Erythroblast (primary cell): ENCODE data around the gene ATAD3C.
"Not testable (repeated sequence)": the region's sequence is repeated elsewhere in the genome, so short reads cannot be mapped to it uniquely, and the experiment has no call there.

Experiments
- DNase-seq, 2 experiments: peaks; one replicate each; lab custom pipeline; 2025; lab: John Stamatoyannopoulos, UW
- GATA1 ChIP-seq: IDR thresholded peaks from 2 replicates; pipeline ENCODE4 v1.6.1; 2011; ENCODE audit warnings: low read depth, mild to moderate bottlenecking, control low read depth, low read length, moderate library complexity
- POLR2A ChIP-seq: IDR thresholded peaks from 2 replicates; pipeline ENCODE4 v1.6.1; 2011; ENCODE audit warnings: mild to moderate bottlenecking, low read length

The ATAD3C gene

GRCh38 chr1:1411626-1412025 is 37.9 kb upstream of the ATAD3C start:
- no peak for DNase-seq
- TF ChIP-seq GATA1 (no peak), POLR2A (no peak)

GRCh38 chr1:1412311-1412902 is 37.1 kb upstream of the ATAD3C start:
- not testable (repeated sequence) for DNase-seq

- TF ChIP-seq GATA1 (no peak), POLR2A (no peak)
- no peak for DNase-seq
Measured at GRCh38 chr1:1415751-1416150, 33.7 kb upstream of the ATAD3C start.

GRCh38 chr1:1417396-1417795 is 32.1 kb upstream of the ATAD3C start:
- DNase-seq, result not testable (repeated sequence)

GRCh38 chr1:1417825-1418463 is 31.5 kb upstream of the ATAD3C start:
- not testable (repeated sequence) for DNase-seq

GRCh38 chr1:1418464-1419362 is 30.8 kb upstream of the ATAD3C start:
- DNase-seq, result no peak

GRCh38 chr1:1419363-1419812 is 30.1 kb upstream of the ATAD3C start:
- no peak for DNase-seq
- TF ChIP-seq POLR2A (no peak), GATA1 (no peak)

More at GRCh38 chr1:1418464-1419362, 30.8 kb upstream of the ATAD3C start:
- no peak for TF ChIP-seq GATA1
- TF ChIP-seq POLR2A, result no peak

- no peak for DNase-seq
- TF ChIP-seq POLR2A (no peak), GATA1 (no peak)
Measured at GRCh38 chr1:1419813-1420653, 29.5 kb upstream of the ATAD3C start.

- no peak for TF ChIP-seq POLR2A
- no peak for TF ChIP-seq GATA1
- DNase-seq, result no peak
Measured at GRCh38 chr1:1420654-1421141, 28.8 kb upstream of the ATAD3C start.

- DNase-seq, result no peak
- TF ChIP-seq POLR2A (no peak), GATA1 (no peak)
Measured at GRCh38 chr1:1421147-1421906, 28.2 kb upstream of the ATAD3C start, which contains the start of gene ANKRD65. TSS of gene ANKRD65 (minus strand) at chr1:1421276. CDS start at chr1:1421005, 271 bp downstream.

- no peak for DNase-seq
- no peak for TF ChIP-seq GATA1
- no peak for TF ChIP-seq POLR2A
Measured at GRCh38 chr1:1421907-1422464, 27.5 kb upstream of the ATAD3C start.

GRCh38 chr1:1422465-1423244 is 26.8 kb upstream of the ATAD3C start:
- no peak for TF ChIP-seq GATA1
- no peak for DNase-seq
